Calu3 (cell line): Measurements from ENCODE around the gene EWSR1. TPM values are rescaled to one million over a fixed set of nuclear protein-coding genes. Genes with fewer than 3 reads are reported as not detected.

Experiments used
- BruUV-seq: library from RNA; stranded (reverse); fragments of 400-500 nt; replicated peaks from 2 replicates; lab custom pipeline; 2021; lab: Mats Ljungman, UMichigan
- CTCF ChIA-PET: fragments of 300-600 bp; sonication (Branson Sonifier 250); formaldehyde crosslinking; loops from one replicate; lab custom pipeline; 2022; ENCODE audit warnings: antibody characterized with exemption; lab: Charles Lee
- DNase-seq: peaks from one replicate; pipeline ENCODE4 v3.0.0; 2022
- H3K27ac Mint-ChIP-seq: one replicate; pipeline ENCODE4 v1.8.0; 2022; ENCODE audit warnings: mixed read lengths; ENCODE audit not compliant: unreplicated experiment
- H3K27me3 Mint-ChIP-seq: one replicate; pipeline ENCODE4 v1.8.0; 2022; ENCODE audit warnings: mixed read lengths; ENCODE audit not compliant: unreplicated experiment
- H3K36me3 Mint-ChIP-seq: one replicate; pipeline ENCODE4 v1.8.0; 2022; ENCODE audit warnings: mild to moderate bottlenecking, moderate library complexity, mixed read lengths; ENCODE audit not compliant: insufficient read depth, unreplicated experiment
- H3K4me1 Mint-ChIP-seq: one replicate; pipeline ENCODE4 v1.8.0; 2022; ENCODE audit warnings: mild to moderate bottlenecking, low read depth, mixed read lengths; ENCODE audit not compliant: unreplicated experiment
- H3K4me3 Mint-ChIP-seq: one replicate; pipeline ENCODE4 v1.8.0; 2022; ENCODE audit warnings: mild to moderate bottlenecking, low read depth, moderate library complexity, mixed read lengths; ENCODE audit not compliant: unreplicated experiment
- H3K9me3 Mint-ChIP-seq: one replicate; pipeline ENCODE4 v1.8.0; 2022; ENCODE audit warnings: low read depth, mixed read lengths; ENCODE audit not compliant: unreplicated experiment
- intact Hi-C: fragments of 100-400 bp; cut with micrococcal nuclease; formaldehyde crosslinking; loops from one replicate; pipeline ENCODE4 v1.10.0; 2022; ENCODE audit not compliant: unreplicated experiment
- total RNA-seq: library from RNA; stranded (reverse); gene quantifications from 2 replicates; pipeline ENCODE4 v1.2.3, GENCODE V29; 2022
- TF ChIP-seq, protein P1 (sequence below): fragments of 200-600 bp; IDR thresholded peaks from one replicate; pipeline ENCODE4 v1.8.0; 2022; ENCODE audit warnings: antibody characterized with exemption; ENCODE audit not compliant: unreplicated experiment

Gene EWSR1
- total RNA-seq, 1 experiment from 2014 or later: 374 TPM

- Mint-ChIP-seq H3K9me3 (no peaks in the 10 kb centered on the region), H3K27me3 (peaks cover 7% of the 10 kb centered on the region), H3K4me1 (no peaks in the 10 kb centered on the region), H3K4me3 (no peak overlapping the region), H3K36me3 (peaks cover 19% of the 10 kb centered on the region), H3K27ac (no peak overlapping the region)
- CTCF ChIA-PET: no interaction called here
- intact Hi-C loops: no loop called here
- TF ChIP-seq, protein P1, sequence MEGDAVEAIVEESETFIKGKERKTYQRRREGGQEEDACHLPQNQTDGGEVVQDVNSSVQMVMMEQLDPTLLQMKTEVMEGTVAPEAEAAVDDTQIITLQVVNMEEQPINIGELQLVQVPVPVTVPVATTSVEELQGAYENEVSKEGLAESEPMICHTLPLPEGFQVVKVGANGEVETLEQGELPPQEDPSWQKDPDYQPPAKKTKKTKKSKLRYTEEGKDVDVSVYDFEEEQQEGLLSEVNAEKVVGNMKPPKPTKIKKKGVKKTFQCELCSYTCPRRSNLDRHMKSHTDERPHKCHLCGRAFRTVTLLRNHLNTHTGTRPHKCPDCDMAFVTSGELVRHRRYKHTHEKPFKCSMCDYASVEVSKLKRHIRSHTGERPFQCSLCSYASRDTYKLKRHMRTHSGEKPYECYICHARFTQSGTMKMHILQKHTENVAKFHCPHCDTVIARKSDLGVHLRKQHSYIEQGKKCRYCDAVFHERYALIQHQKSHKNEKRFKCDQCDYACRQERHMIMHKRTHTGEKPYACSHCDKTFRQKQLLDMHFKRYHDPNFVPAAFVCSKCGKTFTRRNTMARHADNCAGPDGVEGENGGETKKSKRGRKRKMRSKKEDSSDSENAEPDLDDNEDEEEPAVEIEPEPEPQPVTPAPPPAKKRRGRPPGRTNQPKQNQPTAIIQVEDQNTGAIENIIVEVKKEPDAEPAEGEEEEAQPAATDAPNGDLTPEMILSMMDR: no peak
- no peak for DNase-seq
- BruUV-seq: no TSS peak
These were observed 8.7 kb upstream of the EWSR1 start for GRCh38 chr22:29259253-29259899.

DNA sequence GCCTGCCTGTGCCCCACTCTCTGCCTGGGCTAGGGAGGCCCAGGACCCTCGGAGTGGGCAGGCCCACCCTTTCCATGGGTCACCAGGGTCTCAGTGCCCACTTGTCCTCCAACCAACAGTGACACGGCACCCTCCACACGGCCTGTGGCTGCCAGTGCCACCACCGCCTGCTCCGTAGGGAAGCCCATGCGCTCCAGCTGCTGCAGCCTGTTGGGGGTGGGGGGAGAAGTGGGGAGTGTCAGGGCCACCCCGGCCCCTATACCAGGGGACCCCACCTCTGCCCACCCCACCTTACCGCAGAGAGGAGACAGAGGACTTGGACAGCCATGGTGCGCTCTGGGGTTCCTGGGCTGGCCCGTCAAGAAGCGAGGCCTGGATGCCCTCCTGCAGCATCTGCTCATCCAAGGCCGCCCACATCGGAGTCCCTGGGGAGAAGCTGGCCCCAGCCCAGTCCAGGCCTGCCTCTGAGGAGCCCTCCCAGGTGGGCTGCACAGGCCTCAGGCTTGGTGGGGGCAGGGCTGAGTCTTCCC lies 8.0 kb upstream of the EWSR1 start:
- no peaks in the 10 kb centered on the region for H3K4me1 Mint-ChIP-seq
- DNase-seq: no peak
- H3K36me3 Mint-ChIP-seq: peaks cover 24% of the 10 kb centered on the region
- no peaks in the 10 kb centered on the region for H3K27me3 Mint-ChIP-seq
- no peak overlapping the region for H3K27ac Mint-ChIP-seq
- no TSS peak for BruUV-seq
- H3K9me3 Mint-ChIP-seq: no peaks in the 10 kb centered on the region
- TF ChIP-seq, protein P1: no peak
- H3K4me3 Mint-ChIP-seq: no peak overlapping the region
- CTCF ChIA-PET: no interaction called here
- intact Hi-C loops: no loop called here

DNA sequence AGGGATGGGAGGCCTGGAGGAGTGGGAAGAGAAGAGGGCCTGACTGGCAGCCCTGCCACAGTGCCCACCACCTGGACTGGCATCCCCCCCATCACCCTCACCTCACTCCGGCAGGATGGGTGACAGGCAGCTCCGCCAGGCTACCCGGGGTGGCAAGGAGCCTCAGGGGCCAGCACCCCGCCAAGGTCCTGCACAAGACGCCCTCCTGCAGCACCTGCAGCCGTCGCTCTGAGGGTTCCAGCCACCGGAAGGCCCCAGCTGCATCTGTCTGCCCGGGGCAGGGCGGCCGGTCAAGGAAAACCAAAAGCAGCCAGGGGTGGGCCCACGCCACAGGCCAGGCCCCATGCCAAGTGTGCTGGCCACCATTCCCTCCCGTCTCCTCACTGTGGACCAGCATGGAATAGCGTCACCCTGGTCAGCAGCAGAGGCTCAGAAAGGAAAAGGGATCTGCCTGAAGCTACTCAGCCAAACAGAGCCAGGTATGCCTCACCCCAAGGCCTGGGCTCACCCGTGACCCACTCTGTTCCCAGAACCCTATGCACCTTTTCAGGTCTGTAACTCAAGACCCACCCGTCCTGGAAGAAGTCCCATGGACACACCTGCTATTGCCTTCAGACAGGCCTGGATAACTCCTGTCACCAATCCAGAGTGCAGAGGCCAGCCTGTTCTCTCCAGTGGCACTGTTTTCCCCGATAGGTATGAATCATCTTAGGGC lies 7.3 kb upstream of the EWSR1 start:
- no peak overlapping the region for H3K4me3 Mint-ChIP-seq
- no peaks in the 10 kb centered on the region for H3K4me1 Mint-ChIP-seq
- intact Hi-C loops: no loop called here
- peaks cover 24% of the 10 kb centered on the region for H3K36me3 Mint-ChIP-seq
- no TSS peak for BruUV-seq
- no peak for DNase-seq
- H3K9me3 Mint-ChIP-seq: no peaks in the 10 kb centered on the region
- CTCF ChIA-PET: interaction anchor here (0.6 kb wide), 1 partner anchor 13 kb away, joined by 3 read pairs; no protein-coding TSS in a partner anchor
- TF ChIP-seq, protein P1: no peak
- no peak overlapping the region for H3K27ac Mint-ChIP-seq
- no peaks in the 10 kb centered on the region for H3K27me3 Mint-ChIP-seq

GRCh38 chr22:29263791-29264276 lies 4.2 kb upstream of the EWSR1 start:
- H3K9me3 Mint-ChIP-seq: no peaks in the 10 kb centered on the region
- H3K36me3 Mint-ChIP-seq: peaks cover 41% of the 10 kb centered on the region
- no TSS peak for BruUV-seq
- no peak overlapping the region for H3K27ac Mint-ChIP-seq
- H3K4me1 Mint-ChIP-seq: peaks cover 11% of the 10 kb centered on the region
- TF ChIP-seq, protein P1: no peak
- H3K27me3 Mint-ChIP-seq: no peaks in the 10 kb centered on the region
- CTCF ChIA-PET: no interaction called here
- DNase-seq: no peak
- intact Hi-C loops: no loop called here
- H3K4me3 Mint-ChIP-seq: no peak overlapping the region
